Neutrophil (primary cell): ENCODE measurements around the gene CSNK1G1.
"Not testable (repeated sequence)": the region's sequence is repeated elsewhere in the genome, so short reads cannot be mapped to it uniquely, and the experiment has no call there.

Source experiments
- H3K27ac ChIP-seq: fragments of 200-600 bp; sonication (generic); 2 replicates; pipeline ENCODE4 v1.5.1; 2016; ENCODE audit warnings: mild to moderate bottlenecking, moderate library complexity
- H3K27me3 ChIP-seq: fragments of 200-600 bp; sonication (generic); 2 replicates; pipeline ENCODE4 v1.6.0; 2016; ENCODE audit warnings: mild to moderate bottlenecking
- H3K36me3 ChIP-seq: fragments of 200-600 bp; sonication (generic); 2 replicates; pipeline ENCODE4 v1.5.1; 2017
- H3K4me1 ChIP-seq, 2 experiments: fragments of 200-600 bp in 1 of 2; sonication (generic) in 1 of 2; 1 replicate in 1 of 2; 2 replicates in 1 of 2; pipeline versions ENCODE4 v1.5.1 to v1.6.1; 2013 to 2016; ENCODE audit warnings: low read depth in 1 of 2, low read length in 1 of 2, mild to moderate bottlenecking in 1 of 2, moderate library complexity in 1 of 2; ENCODE audit not compliant: control insufficient read depth in 1 of 2, insufficient read depth in 1 of 2
- H3K4me3 ChIP-seq, 2 experiments: fragments of 200-600 bp in 1 of 2; sonication (generic) in 1 of 2; 1 replicate in 1 of 2; 2 replicates in 1 of 2; pipeline ENCODE4 v1.5.1; 2013 to 2016; ENCODE audit warnings: low read depth in 1 of 2, low read length in 1 of 2, mild to moderate bottlenecking in 1 of 2, moderate library complexity in 1 of 2
- H3K9me3 ChIP-seq: fragments of 200-600 bp; sonication (generic); 2 replicates; pipeline ENCODE4 v1.5.1; 2016
- TF ChIP-seq, protein P1 (sequence below): fragments of 200-600 bp; sonication (generic); IDR thresholded peaks from 2 replicates; pipeline ENCODE4 v1.5.1; 2016; ENCODE audit warnings: antibody characterized with exemption

The CSNK1G1 gene

DNA sequence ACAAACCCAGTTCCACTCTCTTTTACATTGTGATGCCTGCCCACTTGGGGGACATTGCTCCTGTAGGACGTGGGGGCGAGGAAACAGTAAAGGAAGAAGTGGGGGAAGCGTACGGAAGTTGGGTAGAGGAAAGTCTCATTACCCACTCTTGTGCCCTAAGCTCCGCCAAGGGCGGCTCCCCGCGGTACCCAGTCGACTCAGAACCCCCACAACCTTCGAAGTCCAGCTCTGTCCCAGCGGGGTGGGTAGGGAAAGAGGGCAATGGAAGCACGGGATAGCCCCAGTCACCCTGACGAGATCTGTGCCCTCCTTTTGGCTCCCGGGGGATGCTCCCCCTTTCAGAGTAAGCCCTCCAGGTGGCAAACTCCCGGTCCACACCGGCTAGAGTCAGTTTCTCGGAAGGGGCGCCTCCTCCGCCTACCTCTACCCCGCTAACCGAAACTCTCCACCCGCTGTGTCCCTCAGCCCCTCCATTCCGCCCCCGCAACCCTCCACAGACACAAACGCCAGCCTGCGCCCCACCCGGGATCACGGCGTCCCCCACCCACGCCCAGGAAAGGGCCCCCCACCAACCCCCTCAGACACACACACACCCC is 527 bp downstream of the CSNK1G1 start:
- Histone ChIP-seq H3K4me1 (peaks cover 10 to 16% of the 10 kb centered on the region in 2 experiments), H3K9me3 (no peaks in the 10 kb centered on the region), H3K36me3 (no peaks in the 10 kb centered on the region), H3K27me3 (no peaks in the 10 kb centered on the region), H3K27ac (peak overlapping the region; percentile 87), H3K4me3 (peak overlapping the region; percentile 89 to 93)
- TF ChIP-seq, protein P1, sequence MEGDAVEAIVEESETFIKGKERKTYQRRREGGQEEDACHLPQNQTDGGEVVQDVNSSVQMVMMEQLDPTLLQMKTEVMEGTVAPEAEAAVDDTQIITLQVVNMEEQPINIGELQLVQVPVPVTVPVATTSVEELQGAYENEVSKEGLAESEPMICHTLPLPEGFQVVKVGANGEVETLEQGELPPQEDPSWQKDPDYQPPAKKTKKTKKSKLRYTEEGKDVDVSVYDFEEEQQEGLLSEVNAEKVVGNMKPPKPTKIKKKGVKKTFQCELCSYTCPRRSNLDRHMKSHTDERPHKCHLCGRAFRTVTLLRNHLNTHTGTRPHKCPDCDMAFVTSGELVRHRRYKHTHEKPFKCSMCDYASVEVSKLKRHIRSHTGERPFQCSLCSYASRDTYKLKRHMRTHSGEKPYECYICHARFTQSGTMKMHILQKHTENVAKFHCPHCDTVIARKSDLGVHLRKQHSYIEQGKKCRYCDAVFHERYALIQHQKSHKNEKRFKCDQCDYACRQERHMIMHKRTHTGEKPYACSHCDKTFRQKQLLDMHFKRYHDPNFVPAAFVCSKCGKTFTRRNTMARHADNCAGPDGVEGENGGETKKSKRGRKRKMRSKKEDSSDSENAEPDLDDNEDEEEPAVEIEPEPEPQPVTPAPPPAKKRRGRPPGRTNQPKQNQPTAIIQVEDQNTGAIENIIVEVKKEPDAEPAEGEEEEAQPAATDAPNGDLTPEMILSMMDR: no peak

DNA sequence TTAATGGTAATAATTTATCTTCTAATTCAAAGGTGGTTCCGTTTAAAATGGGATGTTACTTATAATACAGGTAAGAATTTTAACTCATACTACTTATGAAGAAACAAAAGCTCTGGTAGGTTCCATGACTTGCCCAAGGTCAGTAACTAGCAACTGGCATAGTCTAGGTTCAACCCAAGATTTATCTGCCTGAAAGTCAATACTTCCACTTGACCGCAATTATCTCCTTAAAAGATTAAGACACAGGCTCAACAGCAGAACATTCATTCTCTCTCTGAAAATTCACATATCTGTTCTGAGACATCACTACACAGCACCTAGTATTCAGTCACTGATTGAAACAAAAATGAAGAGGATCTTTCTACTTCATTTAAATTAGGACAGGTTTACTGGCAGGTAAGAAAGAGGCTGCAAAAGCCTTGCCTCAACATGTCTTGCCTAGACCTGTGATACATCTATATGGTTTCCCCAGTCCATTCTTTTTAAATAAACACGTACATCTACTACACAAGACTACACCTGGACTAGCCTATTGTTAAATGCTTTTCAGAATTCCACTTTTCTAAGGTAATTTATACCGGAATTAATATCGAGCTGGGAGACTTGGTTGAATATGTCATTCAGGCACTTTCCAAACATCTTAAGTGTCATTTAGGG is 1.2 kb downstream of the CSNK1G1 start:
- Histone ChIP-seq H3K27ac (peak overlapping the region; percentile 87), H3K9me3 (no peaks in the 10 kb centered on the region), H3K4me3 (peak overlapping the region; percentile 89 to 93), H3K4me1 (peaks cover 10 to 16% of the 10 kb centered on the region in 2 experiments), H3K36me3 (no peaks in the 10 kb centered on the region), H3K27me3 (no peaks in the 10 kb centered on the region)
- TF ChIP-seq, protein P1: no peak

DNA sequence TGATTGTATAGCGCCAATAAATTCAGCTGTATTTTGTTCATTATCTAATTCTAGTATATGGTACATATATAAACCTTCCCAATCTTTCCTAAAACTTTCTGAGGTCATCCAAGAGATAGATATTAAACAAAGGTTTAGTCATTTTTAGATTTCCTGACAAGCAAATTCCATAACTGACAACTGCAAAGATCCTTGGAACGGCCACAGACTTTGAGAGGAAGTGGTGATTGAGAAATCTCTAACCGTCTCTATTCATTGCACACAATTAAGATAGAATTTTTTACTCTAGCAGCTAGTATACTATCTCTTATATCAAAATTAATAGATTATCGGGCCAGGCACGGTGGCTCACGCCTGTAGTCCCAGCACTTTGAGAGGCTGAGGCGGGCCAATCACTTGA is 4.7 kb downstream of the CSNK1G1 start:
- Histone ChIP-seq H3K9me3 (no peaks in the 10 kb centered on the region), H3K4me1 (peaks cover 10 to 11% of the 10 kb centered on the region in 2 experiments), H3K4me3 (no peak overlapping the region), H3K36me3 (peaks cover 8% of the 10 kb centered on the region), H3K27me3 (no peaks in the 10 kb centered on the region), H3K27ac (no peak overlapping the region)
- TF ChIP-seq, protein P1: no peak

DNA sequence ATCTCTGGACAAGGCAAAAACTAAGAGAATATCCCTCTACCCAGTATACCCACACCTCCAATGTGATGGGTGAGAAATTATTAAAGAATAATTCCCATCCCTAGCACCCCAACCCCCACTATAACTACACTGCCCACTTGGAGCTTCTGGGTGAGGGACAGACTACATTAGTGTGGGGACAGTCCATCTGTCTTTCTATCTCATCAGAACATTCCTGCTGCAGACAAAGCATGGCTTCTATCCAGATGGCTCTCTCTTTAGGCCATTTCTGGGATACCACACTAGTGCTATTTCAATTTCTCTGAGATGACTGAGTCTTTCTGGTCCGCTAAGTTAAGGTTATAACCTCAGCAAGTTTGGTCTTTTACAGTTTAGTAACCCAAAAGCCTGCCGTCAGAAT is 6.6 kb downstream of the CSNK1G1 start:
- no peaks in the 10 kb centered on the region for H3K9me3 ChIP-seq
- peaks cover 8% of the 10 kb centered on the region for H3K36me3 ChIP-seq
- H3K27me3 ChIP-seq: no peaks in the 10 kb centered on the region
- no peaks in the 10 kb centered on the region for H3K4me1 ChIP-seq
- no peak overlapping the region for H3K4me3 ChIP-seq
- TF ChIP-seq, protein P1: no peak
- H3K27ac ChIP-seq: no peak overlapping the region

DNA sequence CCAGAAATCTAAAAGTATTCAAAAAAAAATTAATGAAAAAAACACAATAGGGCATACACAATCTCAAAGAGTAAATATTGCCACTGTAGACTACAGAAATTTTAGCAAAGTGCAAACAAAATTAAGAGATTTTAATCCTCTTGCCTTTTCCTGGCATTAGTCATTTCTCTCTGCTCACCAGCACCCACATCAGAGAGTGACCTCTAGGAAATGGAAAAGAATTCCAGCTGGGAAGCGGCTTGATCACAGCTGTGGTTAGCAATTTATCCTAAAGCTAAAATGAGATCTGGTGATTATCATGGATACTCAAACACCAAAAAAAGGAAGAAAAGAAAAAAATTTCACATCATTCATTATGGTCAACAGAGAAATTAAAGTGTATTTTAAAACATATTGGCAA is 7.5 kb downstream of the CSNK1G1 start:
- H3K27ac ChIP-seq: no peak overlapping the region
- H3K9me3 ChIP-seq: no peaks in the 10 kb centered on the region
- TF ChIP-seq, protein P1: no peak
- H3K36me3 ChIP-seq: peaks cover 8% of the 10 kb centered on the region
- no peaks in the 10 kb centered on the region for H3K27me3 ChIP-seq
- H3K4me3 ChIP-seq: no peak overlapping the region
- H3K4me1 ChIP-seq: no peaks in the 10 kb centered on the region

DNA sequence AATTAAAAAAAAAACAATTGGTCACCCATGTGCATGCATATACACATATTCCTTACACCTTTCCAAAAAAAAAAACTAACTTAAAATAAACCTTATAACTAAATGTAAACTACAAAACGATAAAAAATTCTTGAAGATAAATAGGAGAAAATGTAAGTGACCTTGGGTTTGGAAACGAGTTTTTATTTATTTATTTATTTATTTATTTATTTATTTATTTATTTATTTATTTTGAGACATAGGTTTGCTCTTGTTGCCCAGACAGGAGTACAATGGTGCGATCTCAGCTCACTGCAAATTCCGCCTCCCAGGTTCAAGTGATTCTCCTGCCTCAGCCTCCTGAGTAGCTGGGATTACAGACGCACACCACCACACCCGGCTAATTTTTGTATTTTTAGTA is 9.7 kb downstream of the CSNK1G1 start:
- not testable (repeated sequence) for H3K9me3 ChIP-seq, H3K27me3 ChIP-seq, H3K27ac ChIP-seq, H3K4me3 ChIP-seq, H3K4me1 ChIP-seq
- peaks cover 20% of the 10 kb centered on the region for H3K36me3 ChIP-seq
